Fibroblast of skin of scalp (primary cell): ENCODE measurements around the gene EBF4.

ENCODE experiments used
- DNase-seq: peaks from one replicate; pipeline ENCODE4 v3.0.0-alpha.2; 2013

EBF4 gene

DNA sequence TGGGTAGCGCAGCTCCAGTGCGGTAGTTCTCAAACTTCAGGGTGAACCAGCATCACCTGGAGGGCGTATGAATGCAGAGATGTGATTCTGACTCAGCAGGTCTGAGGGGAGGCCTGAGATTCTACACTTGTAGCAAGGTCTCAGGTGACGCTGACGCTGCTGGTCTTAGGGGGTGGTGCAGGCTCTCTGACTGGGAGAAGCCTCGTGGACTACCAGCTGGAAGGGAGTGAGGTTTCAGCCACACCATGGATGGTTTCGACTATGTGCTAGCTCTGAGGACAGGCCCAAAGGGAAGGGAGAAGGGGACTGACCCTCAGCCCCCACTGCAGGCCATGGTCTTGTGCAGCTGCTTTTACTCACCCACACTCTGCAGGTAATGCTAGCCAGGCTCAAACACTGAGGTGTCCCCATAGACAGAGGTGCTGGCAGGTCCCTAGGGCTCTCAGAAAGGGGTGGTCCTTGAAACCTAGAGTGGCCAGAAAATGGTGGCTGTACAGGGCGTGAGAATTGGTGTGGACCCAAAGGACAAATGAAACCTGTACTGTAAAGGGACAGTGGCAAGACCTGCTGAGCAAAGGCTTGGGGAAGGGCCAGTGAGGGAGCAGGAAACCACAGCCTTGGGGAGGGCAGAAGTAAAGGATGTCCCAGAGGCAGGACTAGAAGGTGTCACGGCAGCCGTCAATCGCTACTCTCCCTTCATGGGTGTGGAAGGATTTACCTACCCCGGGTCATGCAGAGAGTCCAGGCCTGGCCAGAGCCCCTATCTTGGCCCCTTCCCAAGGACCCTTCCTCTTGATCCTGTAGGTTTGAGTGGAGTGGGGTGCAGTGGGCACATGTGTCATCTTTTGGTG is 52.7 kb downstream of the EBF4 start:
- no peak for DNase-seq

DNA sequence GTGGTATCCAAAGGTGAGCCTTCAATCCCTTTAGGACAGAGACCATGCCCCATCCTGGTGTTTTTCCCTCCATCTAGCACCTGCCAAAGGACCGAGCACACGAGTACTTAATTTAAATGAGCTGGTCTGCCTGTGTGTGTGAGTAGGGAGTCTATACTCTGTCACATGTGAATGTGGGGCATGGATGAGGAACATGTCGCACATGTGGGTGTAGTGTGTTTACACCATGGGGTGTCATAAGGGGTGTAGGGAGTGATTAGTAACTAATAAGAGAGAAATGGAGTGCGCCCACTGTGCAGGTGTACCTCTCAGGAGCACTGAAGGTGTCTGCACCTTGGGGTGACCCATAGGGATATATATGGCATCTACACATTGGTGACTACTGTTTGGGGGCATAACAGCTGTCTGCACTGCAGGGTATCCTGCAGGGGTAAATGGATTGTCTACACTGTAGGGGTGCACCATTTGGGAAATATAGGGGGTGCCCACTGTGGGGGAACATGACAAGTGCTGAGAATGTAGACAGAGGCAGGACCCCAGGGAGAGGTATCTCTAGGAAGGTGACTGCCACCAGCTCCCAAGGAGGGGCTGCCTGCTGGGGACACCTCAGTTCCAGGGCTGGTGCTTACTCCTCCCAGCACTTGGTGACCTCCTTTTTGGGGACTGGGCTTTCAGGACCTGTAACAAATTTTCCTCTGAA is 53.5 kb downstream of the EBF4 start:
- no peak for DNase-seq

- DNase-seq, result no peak
Measured at GRCh38 chr20:2746636-2747265, 54.2 kb downstream of the EBF4 start.

GRCh38 chr20:2747676-2748235 is 55.2 kb downstream of the EBF4 start:
- no peak for DNase-seq

DNA sequence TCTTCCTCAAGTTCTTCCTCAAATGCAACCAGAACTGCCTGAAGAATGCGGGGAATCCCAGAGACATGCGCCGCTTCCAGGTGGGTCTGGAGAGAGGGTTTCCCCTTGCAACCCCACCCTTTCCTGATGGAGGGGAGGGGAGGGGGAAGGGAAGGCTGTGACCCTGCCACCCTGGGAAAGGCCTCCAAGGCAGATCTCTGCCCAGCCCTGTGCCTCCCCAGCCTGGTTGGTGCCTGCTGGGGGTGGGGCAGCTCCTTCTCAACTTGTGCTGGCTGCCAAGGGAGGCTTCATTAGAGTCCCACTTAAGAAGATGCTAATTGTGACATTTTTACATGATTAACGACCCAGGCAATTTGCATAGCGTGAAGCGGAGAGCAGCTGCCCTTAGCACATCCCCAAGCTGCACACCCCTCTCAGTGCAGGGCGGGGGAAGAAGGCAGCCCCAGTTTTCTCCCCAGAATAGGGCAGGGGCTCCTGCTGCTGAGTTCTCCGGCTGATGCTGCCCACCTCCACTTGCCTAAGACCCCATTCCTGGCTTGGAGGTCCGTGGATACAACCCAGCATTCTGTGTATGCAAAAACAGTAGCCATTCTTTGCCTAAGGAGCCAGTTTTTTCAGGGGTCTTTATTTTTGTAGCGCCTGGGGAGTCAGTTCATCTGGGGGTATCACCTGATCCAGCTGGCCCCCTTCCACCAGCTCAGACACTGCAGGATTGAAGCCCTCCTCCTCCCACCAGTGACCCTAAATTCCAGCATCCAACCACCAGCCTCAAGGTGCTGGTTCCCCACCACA is 56.2 kb downstream of the EBF4 start:
- DNase-seq, result no peak

- no peak for DNase-seq
Measured at GRCh38 chr20:2749343-2749950, 56.9 kb downstream of the EBF4 start.

DNA sequence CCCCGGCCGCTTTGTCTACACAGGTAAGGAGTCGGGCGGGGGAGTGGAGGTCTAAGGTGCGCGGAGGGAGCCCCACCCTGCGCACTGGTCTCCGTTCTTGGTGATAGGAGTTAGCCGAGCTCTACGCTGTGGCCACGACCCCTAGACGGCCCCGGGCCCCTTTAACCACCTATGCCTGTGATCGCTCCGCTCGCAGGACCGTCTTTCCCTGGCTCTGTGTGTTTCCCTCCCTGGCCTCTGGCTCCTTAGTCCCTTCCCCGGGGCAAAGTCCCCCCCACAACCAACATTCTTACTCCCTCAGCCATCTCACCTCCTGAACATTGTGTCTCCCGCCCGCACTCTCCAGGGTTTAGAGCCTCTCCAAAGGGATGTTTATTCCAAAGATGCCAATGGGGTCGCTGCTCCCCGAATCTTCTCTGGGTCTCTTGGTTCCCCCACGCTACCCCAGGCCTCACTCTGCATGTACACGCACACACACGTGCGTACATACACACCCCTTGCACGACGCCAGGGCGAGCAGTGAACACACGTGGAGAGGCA is 57.4 kb downstream of the EBF4 start:
- DNase-seq, result no peak

DNA sequence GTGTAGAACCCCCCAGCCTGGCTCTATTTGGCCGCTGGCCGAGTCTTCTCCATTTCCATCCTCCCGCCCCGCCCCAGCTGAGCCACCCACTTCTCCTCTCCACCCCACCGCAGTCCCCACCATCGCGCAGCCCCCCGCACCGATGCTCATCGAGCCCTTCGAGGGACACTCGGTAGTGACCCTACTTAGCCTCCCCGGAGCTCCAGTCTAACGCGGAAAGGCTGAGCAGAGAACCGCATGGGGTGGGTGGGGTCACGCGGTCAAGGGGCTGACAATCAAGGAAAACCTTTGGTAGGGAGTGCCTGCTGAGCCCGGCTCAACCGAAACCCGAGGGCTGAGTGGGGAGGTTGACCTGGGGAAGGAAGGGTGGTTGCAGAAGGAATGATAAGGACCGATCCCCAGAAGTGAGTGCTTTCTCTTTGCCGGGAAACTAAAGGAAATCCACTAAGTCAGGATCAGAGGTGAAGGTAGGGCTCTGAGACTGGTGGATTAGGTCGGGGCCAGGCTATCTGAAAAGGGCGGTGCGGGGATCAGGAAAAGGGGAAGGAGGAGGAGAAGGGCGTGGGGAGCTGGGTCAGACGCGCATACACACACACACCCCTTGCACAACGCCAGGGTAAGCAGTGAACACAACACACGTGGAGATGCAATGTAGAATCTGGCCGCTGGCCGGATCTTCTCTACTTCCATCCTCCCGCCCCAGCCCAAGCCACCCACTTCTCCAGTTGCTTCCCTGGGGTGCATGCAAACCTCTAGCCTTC is 58.1 kb downstream of the EBF4 start:
- DNase-seq, result peak; percentile 31

DNA sequence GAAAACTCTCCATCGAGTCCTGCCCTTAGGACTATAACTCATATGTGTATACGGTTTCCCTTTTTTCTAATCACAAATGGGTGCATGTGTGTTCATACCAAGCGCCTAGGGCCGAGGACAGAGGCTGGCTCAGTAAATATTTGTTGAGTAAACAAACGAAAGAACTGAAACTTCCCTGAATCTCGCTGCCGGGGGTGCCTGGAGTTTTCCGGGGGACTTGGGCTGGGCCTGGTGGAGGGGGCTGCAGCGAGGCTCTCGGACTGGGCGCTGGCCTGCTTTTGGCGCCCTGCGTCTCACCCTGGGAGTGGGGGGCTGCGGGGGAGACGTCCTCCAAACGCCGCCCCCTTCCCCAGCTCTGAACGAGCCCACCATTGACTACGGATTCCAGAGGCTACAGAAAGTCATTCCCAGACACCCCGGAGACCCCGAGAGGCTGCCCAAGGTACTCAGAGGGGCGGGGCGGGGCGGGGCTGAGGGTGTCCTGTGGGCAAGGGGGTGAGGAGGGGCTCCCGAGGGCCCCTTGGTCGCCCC is 58.8 kb downstream of the EBF4 start:
- DNase-seq, result no peak

DNA sequence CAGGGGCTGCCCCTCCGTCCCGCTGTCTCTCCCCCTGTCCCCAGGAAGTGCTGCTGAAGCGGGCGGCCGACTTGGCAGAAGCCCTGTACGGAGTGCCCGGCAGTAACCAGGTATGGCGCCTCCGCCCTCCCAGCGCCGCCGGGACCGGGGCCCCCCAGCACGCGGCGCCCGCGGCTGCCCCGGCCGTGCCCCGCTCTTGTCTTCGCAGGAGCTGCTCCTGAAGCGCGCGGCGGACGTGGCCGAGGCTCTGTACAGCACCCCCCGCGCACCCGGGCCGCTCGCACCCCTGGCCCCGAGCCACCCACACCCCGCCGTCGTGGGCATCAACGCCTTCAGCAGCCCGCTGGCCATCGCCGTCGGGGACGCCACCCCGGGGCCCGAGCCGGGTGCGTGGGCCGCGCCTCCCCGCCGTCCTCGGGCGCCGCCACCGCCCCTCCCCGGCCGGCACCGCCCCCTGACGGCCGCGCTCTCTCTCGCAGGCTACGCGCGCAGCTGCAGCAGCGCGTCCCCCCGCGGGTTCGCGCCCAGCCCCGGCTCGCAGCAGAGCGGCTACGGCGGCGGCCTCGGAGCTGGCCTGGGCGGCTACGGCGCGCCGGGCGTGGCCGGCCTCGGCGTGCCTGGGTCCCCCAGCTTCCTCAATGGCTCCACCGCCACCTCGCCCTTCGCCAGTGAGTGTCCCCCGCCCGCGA is 59.4 kb downstream of the EBF4 start:
- DNase-seq, result no peak

- peak; percentile 40 for DNase-seq
Measured at GRCh38 chr20:2752567-2753460, 60.2 kb downstream of the EBF4 start.

DNA sequence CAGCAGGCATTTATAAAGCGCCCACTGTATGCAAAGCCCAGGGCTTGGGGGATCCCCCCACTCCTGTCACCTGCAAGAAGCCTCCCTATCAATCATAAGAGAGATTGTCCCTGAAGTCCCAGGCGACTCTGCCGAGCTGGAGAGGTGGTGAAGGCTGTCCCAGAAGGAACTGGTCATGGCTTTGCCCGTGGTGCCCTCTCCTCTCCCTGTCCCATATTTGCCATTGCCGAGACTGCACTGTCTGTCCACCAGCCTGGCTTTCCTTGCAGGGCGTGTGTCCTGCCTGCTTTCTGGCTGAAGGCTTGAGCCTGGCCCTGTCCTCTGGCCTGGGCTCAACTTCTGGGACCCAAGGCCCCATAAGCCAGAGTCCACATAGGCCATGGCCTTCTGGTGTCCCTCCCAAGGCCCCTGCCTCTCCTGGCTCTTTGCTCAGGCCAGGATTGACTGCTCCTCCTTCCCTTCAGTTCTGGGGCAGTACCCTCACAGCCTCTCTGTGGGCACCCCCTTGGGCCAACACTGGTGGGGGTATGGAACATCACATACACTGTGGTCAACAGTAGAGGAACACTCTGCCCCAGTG is 61.0 kb downstream of the EBF4 start:
- DNase-seq, result no peak

DNA sequence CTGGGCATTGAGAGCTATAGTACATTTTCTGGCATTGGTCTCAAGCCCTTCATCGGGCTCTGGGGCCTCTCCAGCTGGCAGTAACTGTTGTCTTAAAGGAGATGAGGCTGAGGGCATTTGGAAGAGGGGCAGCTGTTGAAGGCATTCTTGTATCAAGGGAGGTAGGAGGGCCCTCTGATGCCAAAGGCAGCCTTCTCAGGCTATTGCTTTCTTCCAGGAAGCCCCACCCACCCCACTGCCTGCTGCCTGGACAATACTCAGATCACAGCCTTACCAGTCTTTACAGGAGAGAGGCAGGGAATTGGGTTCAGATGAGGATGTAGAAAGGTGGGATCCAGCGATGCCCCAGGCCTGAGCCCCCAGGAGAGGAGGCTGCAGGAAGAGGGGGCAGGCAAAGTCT is 61.8 kb downstream of the EBF4 start:
- no peak for DNase-seq

DNA sequence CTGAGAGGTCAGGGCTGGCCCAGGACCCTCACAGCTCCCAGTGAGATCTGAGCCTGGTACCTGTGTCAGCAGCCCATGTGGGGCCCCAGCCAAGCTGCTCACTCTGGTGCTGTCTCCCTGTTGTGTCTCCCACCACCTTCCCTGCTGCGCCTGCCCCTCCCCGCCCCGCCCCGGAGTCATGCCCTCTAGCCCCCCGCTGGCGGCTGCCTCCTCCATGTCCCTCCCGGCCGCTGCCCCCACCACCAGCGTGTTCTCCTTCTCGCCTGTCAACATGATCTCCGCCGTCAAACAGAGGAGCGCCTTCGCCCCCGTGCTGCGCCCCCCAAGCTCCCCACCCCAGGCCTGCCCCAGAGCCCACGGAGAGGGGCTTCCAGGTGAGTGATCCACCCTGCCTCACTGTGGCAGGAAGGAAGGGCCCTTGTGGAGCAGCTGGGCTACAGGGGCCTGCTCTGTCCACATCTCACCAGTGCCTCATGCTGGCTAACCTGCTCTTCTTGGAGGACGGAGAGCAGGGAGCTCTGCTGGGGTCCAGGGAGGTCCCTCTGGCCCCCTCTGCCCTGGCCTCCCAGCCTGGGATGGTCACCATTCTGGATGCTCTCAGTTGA is 63.0 kb downstream of the EBF4 start:
- DNase-seq, result no peak

DNA sequence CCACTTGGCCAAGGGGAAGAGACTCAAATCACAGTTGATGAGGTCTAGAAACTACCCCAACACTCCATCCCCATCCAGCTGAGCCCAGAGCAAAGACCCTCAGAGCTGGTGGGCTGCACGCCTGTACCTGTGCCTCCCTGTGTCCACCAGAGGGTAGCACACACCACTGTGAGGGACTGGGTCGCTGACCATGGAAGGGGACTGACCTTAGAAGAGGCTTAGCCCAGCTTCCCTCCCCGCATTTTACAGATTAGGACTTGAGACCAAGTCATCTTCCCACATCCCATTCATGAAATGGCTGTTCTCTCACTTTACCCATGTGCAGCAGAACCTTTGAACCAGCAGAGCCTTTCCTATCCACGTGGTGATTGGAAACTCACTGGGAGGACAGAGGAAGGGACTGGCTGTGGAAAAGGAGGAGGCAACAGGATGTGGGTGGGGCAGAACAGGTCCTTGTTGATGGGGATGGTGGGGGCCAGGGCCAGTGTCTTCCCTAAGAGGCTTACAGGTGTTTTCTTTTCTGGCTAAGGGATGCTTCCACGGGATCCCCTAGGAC is 63.6 kb downstream of the EBF4 start:
- DNase-seq, result peak; percentile 55

GRCh38 chr20:2757001-2757400 is 64.4 kb downstream of the EBF4 start:
- no peak for DNase-seq

GRCh38 chr20:2757969-2758368 is 65.4 kb downstream of the EBF4 start:
- no peak for DNase-seq

GRCh38 chr20:2759143-2759542 is 66.6 kb downstream of the EBF4 start:
- no peak for DNase-seq
